Fibroblast of villous mesenchyme (primary cell): ENCODE data around the gene CD59. TPM values are rescaled to one million over a fixed set of nuclear protein-coding genes. Genes with fewer than 3 reads are reported as not detected.
"Not testable (repeated sequence)": the region's sequence is repeated elsewhere in the genome, so short reads cannot be mapped to it uniquely, and the experiment has no call there.

Experiments used
- DNase-seq: peaks from one replicate; pipeline ENCODE4 v3.0.0-alpha.2; 2010; ENCODE audit warnings: low read depth
- H3K4me3 ChIP-seq: 2 replicates; pipeline ENCODE4 v1.5.1; 2011; ENCODE audit warnings: low read depth, mild to moderate bottlenecking, low read length
- total RNA-seq: library from RNA; depleted of rRNA; stranded (reverse); fragments of >200 nt; gene quantifications from 2 replicates; pipeline ENCODE4 v1.2.3, GENCODE V29; 2012
- TF ChIP-seq, protein P1 (sequence below): IDR thresholded peaks from 2 replicates; pipeline ENCODE4 v1.5.1; 2012; ENCODE audit warnings: low read depth, mild to moderate bottlenecking, low read length; ENCODE audit not compliant: insufficient read depth

Gene CD59
- total RNA-seq, 1 donor, result 279 TPM

DNA sequence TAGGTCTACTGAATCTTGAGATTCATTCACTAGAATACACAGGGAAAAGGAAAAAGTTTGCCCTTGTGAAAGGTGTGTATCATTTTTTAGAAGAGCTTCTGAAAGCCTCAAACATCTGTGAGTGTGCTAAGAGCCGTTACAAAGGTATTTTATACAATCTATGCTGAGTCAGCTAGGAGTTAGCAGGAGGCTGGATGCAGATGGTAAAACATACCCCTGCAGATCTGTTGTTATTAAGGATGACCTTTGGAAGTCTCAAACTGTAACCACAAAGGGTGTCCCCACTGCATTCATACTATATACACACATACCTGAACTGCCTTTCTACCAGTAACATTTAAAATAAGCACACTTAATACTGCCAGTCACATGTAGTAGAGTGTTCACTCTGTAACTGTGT lies 27.2 kb downstream of the CD59 start:
- H3K4me3 ChIP-seq, result no peak overlapping the region
- peak; percentile 48 for DNase-seq
- TF ChIP-seq, protein P1, sequence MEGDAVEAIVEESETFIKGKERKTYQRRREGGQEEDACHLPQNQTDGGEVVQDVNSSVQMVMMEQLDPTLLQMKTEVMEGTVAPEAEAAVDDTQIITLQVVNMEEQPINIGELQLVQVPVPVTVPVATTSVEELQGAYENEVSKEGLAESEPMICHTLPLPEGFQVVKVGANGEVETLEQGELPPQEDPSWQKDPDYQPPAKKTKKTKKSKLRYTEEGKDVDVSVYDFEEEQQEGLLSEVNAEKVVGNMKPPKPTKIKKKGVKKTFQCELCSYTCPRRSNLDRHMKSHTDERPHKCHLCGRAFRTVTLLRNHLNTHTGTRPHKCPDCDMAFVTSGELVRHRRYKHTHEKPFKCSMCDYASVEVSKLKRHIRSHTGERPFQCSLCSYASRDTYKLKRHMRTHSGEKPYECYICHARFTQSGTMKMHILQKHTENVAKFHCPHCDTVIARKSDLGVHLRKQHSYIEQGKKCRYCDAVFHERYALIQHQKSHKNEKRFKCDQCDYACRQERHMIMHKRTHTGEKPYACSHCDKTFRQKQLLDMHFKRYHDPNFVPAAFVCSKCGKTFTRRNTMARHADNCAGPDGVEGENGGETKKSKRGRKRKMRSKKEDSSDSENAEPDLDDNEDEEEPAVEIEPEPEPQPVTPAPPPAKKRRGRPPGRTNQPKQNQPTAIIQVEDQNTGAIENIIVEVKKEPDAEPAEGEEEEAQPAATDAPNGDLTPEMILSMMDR, result no peak

DNA sequence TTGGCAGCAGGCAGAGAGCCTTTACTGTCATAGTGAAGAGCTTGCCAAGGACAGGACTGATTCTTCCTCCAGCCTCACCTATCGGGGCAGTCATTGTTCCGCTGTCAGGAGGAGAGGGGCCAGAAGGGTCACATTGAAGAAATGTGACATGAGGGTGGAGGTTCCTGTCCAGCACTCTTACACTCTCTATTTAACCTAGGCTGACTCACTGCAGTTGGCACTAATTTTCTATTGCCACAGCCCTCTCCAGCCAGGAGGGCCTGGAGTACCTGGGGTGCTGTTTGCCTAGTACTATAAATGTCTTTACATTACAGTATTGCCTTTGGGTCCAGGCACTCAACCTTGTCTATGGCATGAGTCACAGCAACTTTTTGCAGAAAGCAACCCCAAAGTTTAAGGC lies 28.4 kb downstream of the CD59 start:
- not testable (repeated sequence) for H3K4me3 ChIP-seq, DNase-seq

DNA sequence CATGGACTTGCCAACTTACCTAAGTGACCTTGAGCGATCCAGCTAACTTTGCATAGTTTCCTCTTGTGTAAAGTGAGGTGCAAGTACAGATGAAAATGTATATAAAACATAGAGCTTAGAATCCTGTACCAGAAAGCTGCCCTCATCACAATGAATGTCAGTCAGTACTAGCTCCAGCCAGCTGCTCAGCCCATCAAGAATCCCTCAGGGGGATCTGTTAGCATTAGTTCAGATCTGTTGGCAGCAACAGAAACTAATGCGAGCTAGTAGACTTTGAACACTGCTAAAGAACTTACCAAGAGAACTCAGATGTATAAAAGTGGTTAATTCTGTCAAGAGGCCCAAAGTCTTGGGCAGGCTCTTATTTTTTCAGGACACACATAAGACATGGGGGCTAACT lies 29.3 kb downstream of the CD59 start:
- H3K4me3 ChIP-seq, result no peak overlapping the region
- TF ChIP-seq, protein P1, result no peak
- no peak for DNase-seq

DNA sequence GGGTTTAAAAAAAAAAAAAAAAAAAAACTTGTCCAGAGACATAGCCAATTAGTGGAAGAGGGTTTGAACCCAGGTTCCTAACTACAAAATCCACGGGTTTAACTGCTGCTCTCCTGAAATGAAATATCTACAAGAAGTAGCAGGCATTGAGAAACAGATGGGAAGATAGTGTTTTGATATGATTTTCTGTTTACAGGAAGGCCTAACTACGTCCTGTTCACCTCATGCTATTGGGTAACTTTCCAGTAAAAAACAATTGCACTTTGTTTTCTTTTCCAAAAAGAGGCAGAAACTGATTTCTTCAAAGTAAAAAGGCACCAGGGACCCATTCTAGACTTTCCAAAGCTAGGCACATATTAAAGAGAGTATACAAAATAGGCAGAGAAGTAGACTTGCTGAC lies 29.7 kb downstream of the CD59 start:
- TF ChIP-seq, protein P1, result no peak
- peak; percentile 85 for DNase-seq

DNA sequence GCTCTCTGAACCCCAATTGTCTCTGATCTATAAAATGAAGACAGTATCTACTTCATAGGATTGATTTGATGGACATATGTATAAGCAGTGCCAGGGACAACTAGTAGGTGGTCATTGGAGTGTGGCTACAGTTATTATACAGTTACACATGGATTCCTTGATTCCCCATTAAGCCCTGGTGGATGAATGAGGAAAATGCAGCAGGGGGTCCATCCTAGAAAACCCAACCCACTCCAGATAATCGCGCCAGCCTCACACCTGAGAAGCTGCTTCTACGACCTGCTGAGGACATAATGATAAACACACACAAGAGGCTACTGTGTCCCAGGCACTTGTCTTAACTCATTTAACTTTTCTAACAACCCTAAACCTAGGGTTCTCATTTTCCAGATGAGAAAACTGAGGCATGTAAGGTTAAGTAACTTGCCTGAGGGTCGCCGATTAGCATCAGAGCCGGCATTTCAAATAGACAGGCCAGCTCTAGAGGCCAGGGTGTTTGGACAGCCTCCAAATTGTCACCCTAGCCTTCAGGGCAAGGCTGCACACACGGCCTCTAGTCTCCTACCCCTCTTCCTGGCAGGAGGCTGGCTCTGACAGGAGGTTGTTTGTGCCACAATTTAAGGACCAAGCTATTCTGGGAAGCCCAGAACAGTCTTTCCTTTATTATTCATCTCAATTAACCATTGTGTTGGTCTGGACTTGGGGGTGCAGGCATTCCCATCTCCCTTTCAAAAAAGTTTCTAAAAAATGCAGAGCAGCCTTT lies 31.8 kb downstream of the CD59 start:
- DNase-seq, result no peak
- TF ChIP-seq, protein P1, result peak; percentile 14
- H3K4me3 ChIP-seq, result no peak overlapping the region

More for the DNA sequence above, 29.7 kb downstream of the CD59 start:
- H3K4me3 ChIP-seq, result no peak overlapping the region

DNA sequence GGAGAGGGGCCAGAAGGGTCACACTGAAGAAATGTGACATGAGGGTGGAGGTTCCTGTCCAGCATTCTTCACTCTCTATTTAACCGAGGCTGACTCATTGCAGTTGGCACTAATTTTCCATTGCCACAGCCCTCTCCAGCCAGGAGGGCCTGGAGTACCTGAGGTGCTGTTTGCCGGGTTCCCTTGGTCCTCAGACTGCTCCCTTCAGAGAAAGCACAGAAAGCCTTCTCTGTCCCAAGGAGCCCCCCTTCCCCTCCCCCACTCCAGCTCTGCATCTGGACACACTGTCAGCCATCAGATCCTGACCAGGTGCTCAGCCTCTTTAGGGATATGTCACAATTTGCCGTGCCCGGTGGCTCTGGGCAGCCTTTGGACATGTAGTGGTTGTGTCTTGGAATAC lies 32.4 kb downstream of the CD59 start:
- TF ChIP-seq, protein P1, result no peak
- DNase-seq, result no peak
- H3K4me3 ChIP-seq, result no peak overlapping the region

DNA sequence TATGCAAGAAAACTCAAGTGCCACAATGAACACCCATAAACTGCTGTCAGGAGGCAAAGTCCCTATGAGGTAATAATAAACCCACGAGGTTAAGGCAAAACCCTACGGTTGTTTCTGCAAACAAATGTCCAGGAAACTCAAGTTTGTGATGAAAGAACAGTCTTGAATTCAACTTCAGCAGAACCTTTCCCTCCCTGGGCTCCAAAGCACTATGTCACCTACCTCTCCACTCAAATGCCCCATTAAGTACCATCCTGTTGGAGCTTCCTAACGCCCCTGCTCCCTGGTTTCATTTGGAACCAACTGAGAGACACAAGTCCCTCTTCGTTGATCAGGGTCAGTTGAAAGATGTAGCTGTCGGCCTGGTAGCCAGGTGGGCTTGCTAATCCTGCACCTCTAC lies 33.0 kb downstream of the CD59 start:
- DNase-seq, result no peak
- TF ChIP-seq, protein P1, result no peak

More for the DNA sequence above, 33.0 kb downstream of the CD59 start:
- H3K4me3 ChIP-seq, result no peak overlapping the region
